ENCODE results near the gene MELTF. TPM values are rescaled to one million over a fixed set of nuclear protein-coding genes. Genes with fewer than 3 reads are reported as not detected.
A peak's percentile ranks its signal among the peaks of the same experiment; 100 is the strongest.

MELTF gene
- polyA plus RNA-seq, 2 of the 4 experiments (the other 2 are of a cell fraction): 10.5 to 23.4 TPM

- ChIA-PET POLR2A (no interaction called here), CTCF (interaction anchor here (1.1 kb wide), 1 partner anchor 438 kb away, joined by 3 read pairs; no protein-coding TSS in a partner anchor)
- TF ChIP-seq ESRRA (IDR thresholded peaks at IDR 0.05; ENCODE audit: borderline replicate concordance, low read length): no peak
- no peak for TF ChIP-seq FOSB (CRISPR knock-in tag; IDR thresholded peaks at IDR 0.05)
- TF ChIP-seq ELK1 (IDR thresholded peaks at IDR 0.05; ENCODE audit: low read depth, low read length): no peak
- no peak for TF ChIP-seq MAZ (IDR thresholded peaks at IDR 0.05; ENCODE audit: borderline replicate concordance, low read depth, low read length)
- TF ChIP-seq PHF8 (IDR thresholded peaks at IDR 0.05; ENCODE audit: borderline replicate concordance, low read depth): no peak
- TF ChIP-seq BCL3 (IDR thresholded peaks at IDR 0.05): no peak
- no peak for TF ChIP-seq HDAC2 (IDR thresholded peaks at IDR 0.05)
- no peak for TF ChIP-seq NPAS2 (CRISPR knock-in tag; IDR thresholded peaks at IDR 0.05; ENCODE audit: borderline replicate concordance)
- TF ChIP-seq NFE2L2 (conservative IDR thresholded peaks at IDR 0.05; ENCODE audit: low read length): no peak
- no peak for TF ChIP-seq PBX3 (IDR thresholded peaks at IDR 0.05)
- TF ChIP-seq MYC (IDR thresholded peaks at IDR 0.05; ENCODE audit: borderline replicate concordance, low read length): no peak
- TF ChIP-seq CBX8 (IDR thresholded peaks at IDR 0.05): no peak
- no peak for TF ChIP-seq NR3C1 (IDR thresholded peaks at IDR 0.05)
- TF ChIP-seq KDM5A (IDR thresholded peaks at IDR 0.05): no peak
- no peak for TF ChIP-seq REST (IDR thresholded peaks at IDR 0.05)
- TF ChIP-seq, protein P1, sequence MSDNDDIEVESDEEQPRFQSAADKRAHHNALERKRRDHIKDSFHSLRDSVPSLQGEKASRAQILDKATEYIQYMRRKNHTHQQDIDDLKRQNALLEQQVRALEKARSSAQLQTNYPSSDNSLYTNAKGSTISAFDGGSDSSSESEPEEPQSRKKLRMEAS (IDR thresholded peaks at IDR 0.05): no peak
- no peak for TF ChIP-seq SREBF2 (IDR thresholded peaks at IDR 0.05)
- no peak for TF ChIP-seq CHD4 (IDR thresholded peaks at IDR 0.05; ENCODE audit: borderline replicate concordance)
- no peak for TF ChIP-seq BHLHE40 (IDR thresholded peaks at IDR 0.05; ENCODE audit: low read depth, low read length)
- FAIRE-seq: no peak
- H3K9me3 ChIP-seq: no peaks in the 10 kb centered on the region; the same call in 2 of the 3 replicates
- WGBS (ENCODE audit: missing lambda C conversion rate): 95% methylated on average over 22 of the region's 35 CpGs
- peak overlapping the region; percentile 91 for H3K4me2 ChIP-seq
- peak overlapping the region in 1 of 2 experiments; percentile 97; a peak in 3 of 6 replicates for H3K27ac ChIP-seq
- H3K4me3 ChIP-seq: peak overlapping the region; percentile 93
- no peak for ATAC-seq
- no peaks in the 10 kb centered on the region for H3K4me1 ChIP-seq
- DNase-seq (ENCODE audit: low read depth in 1 of 2, low spot score in 1 of 2): no peak
Measured at GRCh38 chr3:196967412-196968232, 62.0 kb downstream of the MELTF start.

Measured in A549 (cell line).